ENCODE data around the gene DLEU7.

- TF ChIP-seq CTCF (IDR thresholded peaks at IDR 0.05) (no peak), EZH2 (IDR thresholded peaks at IDR 0.05; ENCODE audit: borderline replicate concordance, insufficient read depth, low read depth, low read length, poor library complexity, severe bottlenecking) (no peak)
Measured at GRCh38 chr13:50810998-50811397, 32.5 kb downstream of the DLEU7 start.
